Neural cell (in vitro differentiated cells): Measurements from ENCODE around the gene KLF12. TPM values are rescaled to one million over a fixed set of nuclear protein-coding genes. Genes with fewer than 3 reads are reported as not detected.

Experiments used
- H2AFZ ChIP-seq: fragments of 200-600, 300-800 bp; sonication (generic), shearing (Covaris generic); 2 replicates; pipeline ENCODE4 v1.6.0; 2014; ENCODE audit warnings: low read depth, mild to moderate bottlenecking, antibody characterized with exemption, low read length, moderate library complexity
- H3F3A ChIP-seq: fragments of 200-600 bp; shearing (Covaris generic); 2 replicates; pipeline ENCODE4 v1.6.1; 2016; ENCODE audit warnings: mild to moderate bottlenecking, moderate library complexity, mixed read lengths, antibody characterized with exemption, low read length; ENCODE audit not compliant: insufficient read depth, poor library complexity, severe bottlenecking
- H3K27ac ChIP-seq: fragments of 200-600, 300-800 bp; sonication (generic), shearing (Covaris generic); 2 replicates; pipeline ENCODE4 v1.5.1; 2014; ENCODE audit warnings: mild to moderate bottlenecking, low read length, moderate library complexity
- H3K27me3 ChIP-seq: fragments of 300-800, 200-600 bp; sonication (generic), shearing (Covaris generic); 2 replicates; pipeline ENCODE4 v1.6.0; 2014; ENCODE audit warnings: mild to moderate bottlenecking, low read depth, low read length, moderate library complexity; ENCODE audit not compliant: insufficient read depth
- H3K36me3 ChIP-seq: fragments of 300-800, 200-600 bp; sonication (generic), shearing (Covaris generic); 2 replicates; pipeline ENCODE4 v1.5.1; 2014; ENCODE audit warnings: mild to moderate bottlenecking, antibody characterized with exemption, low read length, moderate library complexity; ENCODE audit not compliant: insufficient read depth
- H3K4me2 ChIP-seq: fragments of 300-800, 200-600 bp; sonication (generic), shearing (Covaris generic); 2 replicates; pipeline ENCODE4 v1.6.0; 2014; ENCODE audit warnings: mild to moderate bottlenecking, low read length
- H3K4me3 ChIP-seq: fragments of 300-800, 200-600 bp; sonication (generic), shearing (Covaris generic); 2 replicates; pipeline ENCODE4 v1.5.1; 2014; ENCODE audit warnings: mild to moderate bottlenecking, low read length, moderate library complexity
- H3K79me2 ChIP-seq: fragments of 200-600 bp; shearing (Covaris generic); replicated peaks from 2 replicates; pipeline ENCODE4 v1.6.0; 2014; ENCODE audit warnings: mild to moderate bottlenecking, low read length, moderate library complexity; ENCODE audit not compliant: insufficient read depth
- H3K9ac ChIP-seq: fragments of 300-800, 200-600 bp; sonication (generic), shearing (Covaris generic); 2 replicates; pipeline ENCODE4 v1.6.1; 2016; ENCODE audit warnings: mild to moderate bottlenecking, low read length, mixed read lengths
- H3K9me2 ChIP-seq: fragments of 200-600 bp; shearing (Covaris generic); 2 replicates; pipeline ENCODE4 v1.6.1; 2016; ENCODE audit warnings: mild to moderate bottlenecking, low read length, mixed read lengths; ENCODE audit not compliant: insufficient read depth
- H3K9me3 ChIP-seq: fragments of 200-600, 300-800 bp; sonication (generic), shearing (Covaris generic); 2 replicates; pipeline ENCODE4 v1.6.1; 2016; ENCODE audit warnings: mild to moderate bottlenecking, mixed run types, low read length, moderate library complexity, mixed read lengths
- H4K20me1 ChIP-seq: fragments of 200-600 bp; shearing (Covaris generic); 2 replicates; pipeline ENCODE4 v1.6.1; 2016; ENCODE audit warnings: mild to moderate bottlenecking, mixed run types; ENCODE audit not compliant: insufficient read depth
- CTCF ChIP-seq: fragments of 450-650 bp; IDR thresholded peaks from 2 replicates; pipeline ENCODE4 v1.5.1; 2014; ENCODE audit warnings: antibody characterized with exemption, mild to moderate bottlenecking, moderate library complexity; ENCODE audit not compliant: poor library complexity, severe bottlenecking
- EP300 ChIP-seq: fragments of 450-650 bp; conservative IDR thresholded peaks from 2 replicates; pipeline ENCODE4 v1.6.1; 2014; ENCODE audit warnings: antibody characterized with exemption, mild to moderate bottlenecking, moderate library complexity; ENCODE audit not compliant: poor library complexity, severe bottlenecking
- EZH2 ChIP-seq: fragments of 200-600, 300-800 bp; shearing (Covaris generic), sonication (generic); IDR thresholded peaks from 2 replicates; pipeline ENCODE4 v1.6.1; 2014; ENCODE audit warnings: antibody characterized with exemption, low read length, borderline replicate concordance, mild to moderate bottlenecking; ENCODE audit not compliant: insufficient read depth, poor library complexity, severe bottlenecking
- MXI1 ChIP-seq: fragments of 450-650 bp; conservative IDR thresholded peaks from 2 replicates; pipeline ENCODE4 v1.6.1; 2014; ENCODE audit warnings: antibody characterized with exemption, mild to moderate bottlenecking; ENCODE audit not compliant: poor library complexity, severe bottlenecking
- POLR2AphosphoS5 ChIP-seq: IDR thresholded peaks from 2 replicates; pipeline ENCODE4 v1.6.1; 2012
- RAD21 ChIP-seq: fragments of 450-650 bp; conservative IDR thresholded peaks from 2 replicates; pipeline ENCODE4 v1.6.1; 2014; ENCODE audit warnings: antibody characterized with exemption, mild to moderate bottlenecking, moderate library complexity
- REST ChIP-seq: IDR thresholded peaks from 2 replicates; pipeline ENCODE4 v1.6.1; 2012; ENCODE audit warnings: borderline replicate concordance
- SMC3 ChIP-seq: fragments of 450-650 bp; conservative IDR thresholded peaks from 2 replicates; pipeline ENCODE4 v1.6.1; 2014; ENCODE audit warnings: antibody characterized with exemption, mild to moderate bottlenecking, moderate library complexity; ENCODE audit not compliant: poor library complexity
- TAF1 ChIP-seq: IDR thresholded peaks from 2 replicates; pipeline ENCODE4 v1.6.1; 2012; ENCODE audit warnings: low read depth
- polyA plus RNA-seq: library from polyadenylated mRNA; depleted of rRNA; stranded (reverse); fragments of >200 nt; gene quantifications from 2 replicates; pipeline ENCODE4 v1.2.3, GENCODE V29; 2014

The KLF12 gene
- polyA plus RNA-seq, 1 donor from 2014 or later, result 53.5 TPM

GRCh38 chr13:74173822-74174221, 39.6 kb upstream of the KLF12 start:
- Histone ChIP-seq H3K4me3 (no peak overlapping the region), H3K9me2 (no peaks in the 10 kb centered on the region), H2AFZ (no peak overlapping the region), H3K36me3 (no peaks in the 10 kb centered on the region), H3F3A (no peaks in the 10 kb centered on the region), H3K27me3 (no peaks in the 10 kb centered on the region), H3K9ac (no peak overlapping the region), H3K4me2 (no peak overlapping the region), H3K27ac (no peak overlapping the region), H3K79me2 (no peaks in the 10 kb centered on the region), H3K9me3 (no peaks in the 10 kb centered on the region), H4K20me1 (no peaks in the 10 kb centered on the region)
- no peak for TF ChIP-seq TAF1
- no peak for TF ChIP-seq MXI1
- TF ChIP-seq SMC3, result no peak
- TF ChIP-seq EZH2, result no peak
- no peak for TF ChIP-seq RAD21
- no peak for TF ChIP-seq POLR2AphosphoS5
- TF ChIP-seq EP300, result no peak
- no peak for TF ChIP-seq CTCF
- TF ChIP-seq REST, result no peak

GRCh38 chr13:74171641-74172040, 37.4 kb upstream of the KLF12 start:
- no peak overlapping the region for H2AFZ ChIP-seq
- no peak overlapping the region for H3K27ac ChIP-seq
- H3K4me2 ChIP-seq, result no peak overlapping the region
- no peaks in the 10 kb centered on the region for H3K36me3 ChIP-seq
- H3K79me2 ChIP-seq, result no peaks in the 10 kb centered on the region
- no peaks in the 10 kb centered on the region for H3K9me3 ChIP-seq
- H3K27me3 ChIP-seq, result no peaks in the 10 kb centered on the region
- no peaks in the 10 kb centered on the region for H4K20me1 ChIP-seq
- TF ChIP-seq EZH2 (no peak), EP300 (no peak), TAF1 (no peak), RAD21 (no peak)
- no peaks in the 10 kb centered on the region for H3K9me2 ChIP-seq
- no peak overlapping the region for H3K9ac ChIP-seq
- H3K4me3 ChIP-seq, result no peak overlapping the region
- H3F3A ChIP-seq, result no peaks in the 10 kb centered on the region
